HG03521 (cell line): ENCODE data around the gene VPS8.
"Not testable (repeated sequence)": the region's sequence is repeated elsewhere in the genome, so short reads cannot be mapped to it uniquely, and the experiment has no call there.

ENCODE experiments used
- ATAC-seq: cut with Tn5 transposase; IDR thresholded peaks from one replicate; pipeline ENCODE4 v1.9.1; 2021; ENCODE audit warnings: mild to moderate bottlenecking, moderate library complexity; ENCODE audit not compliant: unreplicated experiment

The VPS8 gene

GRCh38 chr3:184981071-184981470, 169.1 kb downstream of the VPS8 start:
- ATAC-seq = no peak

- ATAC-seq = no peak
Measured at GRCh38 chr3:184982076-184982475, 170.1 kb downstream of the VPS8 start.

DNA sequence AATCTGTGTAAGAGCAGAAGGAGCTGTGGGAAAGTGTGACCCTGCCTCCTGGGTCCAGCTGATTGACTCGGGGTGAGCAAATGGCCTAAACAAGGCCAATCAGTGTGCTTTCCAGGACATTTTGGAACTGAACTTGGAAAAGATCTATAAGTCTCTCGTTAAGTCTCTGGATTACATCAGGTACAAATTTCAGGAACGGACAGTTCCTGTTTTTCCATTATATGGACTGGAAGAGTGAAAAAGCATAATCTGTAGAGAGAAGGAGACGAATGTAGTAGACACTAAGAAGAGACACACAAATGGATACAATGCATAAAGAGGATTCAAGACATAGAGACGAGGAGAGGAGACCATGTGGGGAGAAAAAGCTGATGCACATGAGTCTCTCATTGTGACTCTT, 173.6 kb downstream of the VPS8 start:
- ATAC-seq = no peak

GRCh38 chr3:184986366-184986889, 174.5 kb downstream of the VPS8 start:
- ATAC-seq = no peak

DNA sequence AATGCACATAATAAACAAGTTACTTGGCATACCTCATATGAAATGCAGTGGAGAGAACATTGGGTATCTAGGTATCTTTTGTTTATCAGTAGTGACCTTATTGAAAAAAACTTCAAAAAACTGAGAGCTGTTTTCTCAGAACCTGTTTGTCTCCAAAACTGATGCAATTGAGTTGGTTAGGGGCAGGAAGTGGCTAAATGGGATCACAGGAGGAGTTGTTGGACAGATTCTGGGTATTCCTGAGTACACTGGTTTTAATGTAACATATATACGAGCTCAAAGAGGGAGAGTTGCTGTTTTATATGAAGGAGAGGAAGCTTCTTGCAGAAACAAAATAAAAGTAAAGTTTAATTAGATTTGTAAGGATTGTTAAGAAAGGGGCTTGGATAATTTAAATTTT, 181.4 kb downstream of the VPS8 start:
- no peak for ATAC-seq

GRCh38 chr3:185003876-185004275, 191.9 kb downstream of the VPS8 start:
- not testable (repeated sequence) for ATAC-seq

DNA sequence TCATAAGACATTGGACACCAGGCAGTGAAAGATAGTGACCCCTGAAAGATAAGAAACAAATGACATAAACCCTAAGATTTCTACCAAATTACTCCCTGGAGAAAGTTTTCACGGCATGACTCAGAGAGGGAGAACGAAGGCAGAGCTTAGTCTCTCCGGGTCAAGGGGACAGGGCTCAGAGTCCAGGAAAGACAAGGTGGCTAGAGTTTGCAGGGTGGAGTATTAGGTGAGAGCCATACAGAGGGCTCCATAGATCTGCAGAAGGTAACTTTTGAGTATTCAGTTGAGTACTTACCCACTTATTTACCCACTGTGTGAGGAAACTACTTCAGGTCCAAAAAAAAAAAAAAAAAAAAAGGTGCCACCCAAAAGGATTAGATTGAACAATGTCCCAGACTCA, 197.7 kb downstream of the VPS8 start:
- ATAC-seq = no peak

- ATAC-seq = not testable (repeated sequence)
Measured at GRCh38 chr3:185017584-185017983, 205.6 kb downstream of the VPS8 start.

DNA sequence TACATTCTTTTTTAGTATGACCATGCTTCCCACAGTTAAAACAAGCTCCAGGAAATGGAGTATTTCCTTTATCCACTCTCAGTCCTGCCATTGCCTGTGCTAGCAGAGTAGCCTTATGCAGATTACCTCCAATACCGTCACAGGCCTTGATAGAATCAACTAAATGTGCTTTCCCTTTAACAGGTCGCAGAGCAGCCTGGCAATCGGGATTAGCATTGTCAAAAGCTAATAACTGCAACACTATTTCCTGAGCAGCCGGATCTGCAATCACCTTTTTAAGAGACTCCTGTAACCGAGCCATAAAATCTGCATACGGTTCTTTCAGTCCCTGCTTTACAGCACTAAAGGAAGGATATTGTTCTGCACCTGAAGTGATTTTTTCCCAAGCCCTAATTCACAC, 206.0 kb downstream of the VPS8 start:
- not testable (repeated sequence) for ATAC-seq

- no peak for ATAC-seq
Measured at GRCh38 chr3:185021256-185021655, 209.3 kb downstream of the VPS8 start.

- no peak for ATAC-seq
Measured at GRCh38 chr3:185024406-185024805, 212.4 kb downstream of the VPS8 start.

DNA sequence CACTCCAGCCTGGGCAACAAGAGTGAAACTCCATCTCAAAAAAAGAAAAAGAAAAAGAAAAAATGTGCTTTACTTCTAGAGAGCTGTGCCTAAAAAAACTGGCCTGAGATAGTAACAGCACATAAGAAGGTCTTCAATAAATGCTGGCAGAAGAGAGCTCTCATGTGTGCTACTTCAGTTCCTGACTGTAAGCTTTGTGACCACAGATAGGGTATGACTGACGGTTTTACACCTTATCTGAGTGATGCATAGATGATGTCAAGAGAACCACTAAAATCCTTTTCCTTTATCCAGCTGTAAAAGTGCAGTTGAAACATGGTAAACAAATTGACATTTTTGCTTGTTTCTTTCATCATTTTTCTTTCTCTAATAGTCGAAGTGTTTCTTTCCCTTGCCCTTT, 213.0 kb downstream of the VPS8 start:
- no peak for ATAC-seq

DNA sequence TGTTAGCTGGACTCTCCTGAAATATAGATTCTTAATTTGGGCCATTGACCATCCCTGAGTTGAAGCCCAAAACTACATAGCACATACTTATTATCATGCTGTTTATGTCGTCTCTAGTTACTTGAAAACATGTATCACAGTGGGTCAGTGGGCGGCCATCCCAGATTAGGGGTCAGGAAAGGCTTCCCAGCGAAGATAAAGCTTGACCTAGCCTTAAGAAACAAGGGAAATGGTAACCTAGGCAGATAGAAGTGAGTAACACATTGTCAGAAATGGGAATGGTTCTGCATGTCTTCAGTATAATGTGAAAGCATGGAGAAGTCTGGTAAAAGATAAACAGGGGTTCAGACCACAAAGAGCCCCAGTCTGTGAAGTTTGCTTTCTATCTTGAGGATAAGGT, 216.2 kb downstream of the VPS8 start:
- no peak for ATAC-seq

DNA sequence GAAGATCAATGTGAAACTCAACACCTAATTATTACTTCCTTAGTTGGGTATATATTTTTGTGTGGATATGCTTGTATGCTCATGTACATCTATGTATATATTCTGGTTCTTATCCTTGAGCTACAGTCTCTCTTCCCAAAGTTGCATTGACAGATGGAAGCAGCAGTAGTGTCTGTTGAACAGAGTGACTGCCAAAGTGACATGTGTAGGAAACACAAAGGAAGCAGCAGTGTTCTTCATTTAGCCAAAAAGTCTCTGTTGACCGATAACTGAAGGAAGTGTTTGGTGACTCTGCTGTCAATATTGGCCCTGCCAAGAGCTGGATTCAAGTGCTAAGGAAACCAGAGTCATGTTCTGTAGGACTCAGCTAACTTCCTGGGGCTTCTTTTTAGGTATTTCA, 217.1 kb downstream of the VPS8 start:
- no peak for ATAC-seq

- ATAC-seq = no peak
Measured at GRCh38 chr3:185030399-185030798, 218.4 kb downstream of the VPS8 start.

DNA sequence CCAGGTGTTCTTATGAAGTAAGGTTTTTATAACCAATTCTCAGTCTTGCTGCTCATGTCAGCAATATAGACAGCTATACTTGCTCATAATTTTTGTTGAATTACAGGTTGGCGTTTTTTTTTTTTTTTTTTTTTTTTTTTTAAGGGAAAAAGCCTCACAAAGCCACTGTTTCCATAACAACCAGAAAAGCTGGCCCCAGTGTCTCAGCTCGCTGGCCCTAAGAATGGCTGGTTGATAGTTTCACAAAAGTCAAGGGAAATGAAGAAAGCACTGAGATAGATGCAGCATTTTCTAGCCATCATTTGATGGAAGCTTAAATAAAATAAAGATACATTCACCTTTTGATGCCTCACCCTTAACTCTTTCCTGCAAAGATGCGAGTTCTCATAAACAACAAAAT, 219.0 kb downstream of the VPS8 start:
- ATAC-seq = no peak

DNA sequence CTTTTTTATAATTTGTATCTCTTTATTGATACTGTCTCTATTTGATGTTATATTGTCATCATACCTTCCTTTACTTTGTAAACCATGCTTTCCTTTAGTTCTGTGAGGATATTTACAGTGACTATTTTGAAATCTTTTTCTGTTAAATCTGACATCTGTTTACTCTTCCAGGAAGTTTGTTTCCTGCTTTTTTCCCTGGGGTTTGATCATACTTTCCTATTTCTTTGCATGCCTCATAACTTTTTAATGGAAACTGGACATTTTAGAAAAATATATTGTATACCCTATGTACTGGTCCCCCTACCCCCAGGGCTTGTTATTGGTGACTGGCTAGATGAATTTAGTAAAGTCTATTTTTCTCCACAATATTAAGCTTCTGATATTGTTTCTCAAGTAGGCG, 225.8 kb downstream of the VPS8 start:
- no peak for ATAC-seq

GRCh38 chr3:185040425-185040824, 228.5 kb downstream of the VPS8 start:
- ATAC-seq = no peak

DNA sequence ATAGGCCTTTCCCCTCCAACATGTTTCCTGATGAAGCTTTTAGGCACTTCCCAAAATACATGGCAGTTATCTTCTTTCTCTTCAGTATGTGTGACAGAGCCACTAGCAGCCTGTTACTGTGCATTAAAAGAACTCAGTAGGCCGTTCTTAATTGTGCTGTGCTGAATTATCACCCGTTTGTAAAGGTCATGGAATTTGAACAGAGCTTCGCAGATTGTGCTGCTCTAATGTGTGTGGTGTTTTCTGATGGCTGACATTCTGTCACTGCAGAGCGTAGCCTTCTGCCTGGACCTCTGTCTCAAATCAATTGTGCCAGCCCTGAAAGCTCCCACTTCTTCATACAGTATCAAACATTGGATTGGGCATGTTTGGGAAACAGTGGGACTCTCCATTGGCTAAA, 229.6 kb downstream of the VPS8 start:
- ATAC-seq = no peak

GRCh38 chr3:185042312-185043050, 230.5 kb downstream of the VPS8 start:
- ATAC-seq = no peak

GRCh38 chr3:185046164-185046515, 234.2 kb downstream of the VPS8 start:
- ATAC-seq = no peak

- ATAC-seq = no peak
Measured at GRCh38 chr3:185046603-185047002, 234.6 kb downstream of the VPS8 start.

DNA sequence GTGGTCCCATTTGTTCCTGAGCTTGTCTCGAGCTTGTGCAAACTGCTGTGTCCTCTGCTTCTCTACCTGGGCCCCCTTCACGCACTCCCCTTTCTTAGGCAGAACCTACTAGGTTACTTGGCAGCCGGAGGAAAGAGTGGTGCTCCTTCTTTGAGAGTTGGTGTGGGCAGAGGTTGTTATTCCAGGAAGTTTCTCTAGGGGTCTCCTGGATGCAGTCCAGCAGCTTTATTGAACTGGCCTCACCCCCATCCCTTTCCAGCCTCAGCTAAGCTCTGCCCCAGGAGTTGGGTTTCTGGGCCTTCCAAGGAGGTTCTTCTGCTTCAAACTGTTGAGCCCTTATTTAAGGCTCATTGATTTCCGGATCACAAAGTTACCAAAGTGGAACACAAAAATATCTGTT, 237.7 kb downstream of the VPS8 start:
- ATAC-seq = no peak
